GM23248 (cell line): ENCODE measurements around the gene SLC6A5. TPM values are rescaled to one million over a fixed set of nuclear protein-coding genes. Genes with fewer than 3 reads are reported as not detected.
A peak's percentile ranks its signal among the peaks of the same experiment; 100 is the strongest.

ENCODE experiments used
- DNase-seq: peaks from one replicate; pipeline ENCODE4 v3.0.0-alpha.2; 2015
- H2AFZ ChIP-seq: fragments of 200-600 bp; sonication (generic); 2 replicates; pipeline ENCODE4 v1.6.1; 2016; ENCODE audit warnings: antibody characterized with exemption
- H3F3A ChIP-seq: fragments of 200-600 bp; sonication (generic); 2 replicates; pipeline ENCODE4 v1.6.1; 2016; ENCODE audit warnings: mild to moderate bottlenecking, antibody characterized with exemption, mixed run types; ENCODE audit not compliant: insufficient read depth
- H3K27ac ChIP-seq: fragments of 200-600 bp; sonication (generic); 2 replicates; pipeline ENCODE4 v1.5.1; 2016; ENCODE audit warnings: mild to moderate bottlenecking
- H3K27me3 ChIP-seq: fragments of 200-600 bp; sonication (generic); replicated peaks from 2 replicates; pipeline ENCODE4 v1.6.1; 2016; ENCODE audit warnings: mild to moderate bottlenecking; ENCODE audit not compliant: insufficient read depth
- H3K36me3 ChIP-seq: fragments of 200-600 bp; sonication (generic); 2 replicates; pipeline ENCODE4 v1.6.1; 2016; ENCODE audit warnings: low read depth, mild to moderate bottlenecking
- H3K4me1 ChIP-seq: fragments of 200-600 bp; sonication (generic); 2 replicates; pipeline ENCODE4 v1.6.1; 2016; ENCODE audit warnings: mild to moderate bottlenecking; ENCODE audit not compliant: insufficient read depth
- H3K4me2 ChIP-seq: fragments of 200-600 bp; sonication (generic); one replicate; pipeline ENCODE4 v1.6.1; 2016; ENCODE audit warnings: mild to moderate bottlenecking; ENCODE audit not compliant: unreplicated experiment
- H3K4me3 ChIP-seq: fragments of 200-600 bp; sonication (generic); 2 replicates; pipeline ENCODE4 v1.5.1; 2016; ENCODE audit warnings: mild to moderate bottlenecking
- H3K79me2 ChIP-seq: fragments of 200-600 bp; sonication (generic); 2 replicates; pipeline ENCODE4 v1.6.1; 2016; ENCODE audit warnings: mild to moderate bottlenecking; ENCODE audit not compliant: insufficient read depth
- H3K9ac ChIP-seq: fragments of 200-600 bp; sonication (generic); 2 replicates; pipeline ENCODE4 v1.6.1; 2016; ENCODE audit warnings: mild to moderate bottlenecking
- H3K9me2 ChIP-seq: fragments of 200-600 bp; sonication (generic); 2 replicates; pipeline ENCODE4 v1.6.1; 2016; ENCODE audit warnings: mixed run types, mild to moderate bottlenecking, moderate library complexity; ENCODE audit not compliant: insufficient read depth
- H3K9me3 ChIP-seq: fragments of 200-600 bp; sonication (generic); one replicate; pipeline ENCODE4 v1.6.1; 2017; ENCODE audit warnings: low read depth
- H4K20me1 ChIP-seq: fragments of 200-600 bp; sonication (generic); 2 replicates; pipeline ENCODE4 v1.6.0; 2016; ENCODE audit not compliant: insufficient read depth
- EZH2 ChIP-seq: fragments of 200-600 bp; sonication (generic); IDR thresholded peaks from 2 replicates; pipeline ENCODE4 v1.6.1; 2018; ENCODE audit warnings: antibody characterized with exemption, mild to moderate bottlenecking; ENCODE audit not compliant: insufficient read depth, poor library complexity, severe bottlenecking
- EZH2phosphoT487 ChIP-seq: fragments of 200-600 bp; sonication (generic); IDR thresholded peaks from 2 replicates; pipeline ENCODE4 v1.6.1; 2018; ENCODE audit warnings: antibody characterized with exemption, moderate library complexity, mild to moderate bottlenecking, low read depth; ENCODE audit not compliant: insufficient read depth
- WGBS, 2 experiments: methylation state at CpG; one replicate each; pipeline ENCODE4 v1.1.6; 2015 to 2017; ENCODE audit warnings: low lambda C conversion rate in 2 of 2, low coverage in 1 of 2; ENCODE audit errors: missing lambda C conversion rate in 2 of 2; 5-methylcytosine and 5-hydroxymethylcytosine counted together
- in situ Hi-C: fragments of 300-500 bp; cut with MboI; formaldehyde crosslinking; loops from 2 replicates; pipeline ENCODE4 v1.15.0; 2020
- polyA plus RNA-seq: library from polyadenylated mRNA; unstranded; fragments of >200 nt; fragmentation: Nextera tagmentation; extraction: Ambion mirVana; gene quantifications from 2 replicates; pipeline ENCODE4 v1.2.1, GENCODE V29; 2016
- total RNA-seq: library from RNA; depleted of rRNA; stranded (reverse); fragments of >200 nt; shearing (Covaris generic); gene quantifications from 2 replicates; pipeline ENCODE4 v1.2.3, GENCODE V29; 2014

SLC6A5 gene
- total and polyA plus RNA-seq, 2 experiments from 2014 or later, result not detected

DNA sequence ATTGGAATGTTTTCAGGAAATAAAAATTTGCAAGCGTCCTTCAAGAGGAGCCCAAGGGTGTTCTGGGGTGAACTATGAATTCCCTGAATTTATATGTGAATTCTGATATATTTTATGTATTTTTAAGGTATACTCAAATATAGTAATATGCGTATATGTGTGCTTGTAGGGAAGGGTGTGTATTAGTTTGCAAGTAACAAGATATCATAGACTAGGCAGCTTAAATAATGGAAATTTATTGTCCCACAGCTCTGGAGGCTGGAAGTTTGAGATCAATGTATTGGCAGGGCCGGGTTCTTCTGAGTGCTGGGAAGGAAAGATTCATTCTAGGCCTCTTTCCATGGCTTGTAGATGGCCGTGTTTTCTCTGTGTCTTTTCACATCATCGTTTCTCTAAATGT is 16.2 kb upstream of the SLC6A5 start:
- H3K9me2 ChIP-seq, result no peaks in the 10 kb centered on the region
- no peak overlapping the region for H3K4me2 ChIP-seq
- no peak for DNase-seq
- TF ChIP-seq EZH2 (no peak), EZH2phosphoT487 (no peak)
- no peaks in the 10 kb centered on the region for H4K20me1 ChIP-seq
- H3K27ac ChIP-seq, result no peak overlapping the region
- WGBS, 2 experiments, result 18 to 21% methylated on average over 5 of the region's 5 CpGs
- H3K79me2 ChIP-seq, result no peaks in the 10 kb centered on the region
- H3K9me3 ChIP-seq, result no peaks in the 10 kb centered on the region
- in situ Hi-C loops, result no loop called here
- no peaks in the 10 kb centered on the region for H3K36me3 ChIP-seq
- no peak overlapping the region for H3K9ac ChIP-seq
- no peaks in the 10 kb centered on the region for H3K27me3 ChIP-seq
- H3F3A ChIP-seq, result no peaks in the 10 kb centered on the region
- no peak overlapping the region for H2AFZ ChIP-seq
- no peaks in the 10 kb centered on the region for H3K4me1 ChIP-seq
- H3K4me3 ChIP-seq, result no peak overlapping the region

- no peaks in the 10 kb centered on the region for H3K79me2 ChIP-seq
- H3K27me3 ChIP-seq, result no peaks in the 10 kb centered on the region
- no peak overlapping the region for H2AFZ ChIP-seq
- no peak overlapping the region for H3K4me3 ChIP-seq
- in situ Hi-C loops, result no loop called here
- H3K9me3 ChIP-seq, result no peaks in the 10 kb centered on the region
- peak; percentile 3 for DNase-seq
- TF ChIP-seq EZH2phosphoT487, result no peak
- TF ChIP-seq EZH2, result no peak
- H3K27ac ChIP-seq, result no peak overlapping the region
- H3K4me2 ChIP-seq, result no peak overlapping the region
- H3F3A ChIP-seq, result no peaks in the 10 kb centered on the region
- no peaks in the 10 kb centered on the region for H3K4me1 ChIP-seq
- no peak overlapping the region for H3K9ac ChIP-seq
- WGBS, 2 experiments, result 15 to 31% methylated on average over 4 of the region's 4 CpGs
- no peaks in the 10 kb centered on the region for H3K36me3 ChIP-seq
- H3K9me2 ChIP-seq, result no peaks in the 10 kb centered on the region
- no peaks in the 10 kb centered on the region for H4K20me1 ChIP-seq
Measured at GRCh38 chr11:20584093-20584774, 15.2 kb upstream of the SLC6A5 start.

- no peaks in the 10 kb centered on the region for H3K4me1 ChIP-seq
- H3K4me3 ChIP-seq, result no peak overlapping the region
- TF ChIP-seq EZH2 (no peak), EZH2phosphoT487 (no peak)
- H3F3A ChIP-seq, result no peaks in the 10 kb centered on the region
- WGBS, 2 experiments, result 39 to 60% methylated on average over 6 of the region's 6 CpGs
- no peaks in the 10 kb centered on the region for H4K20me1 ChIP-seq
- peaks cover 3% of the 10 kb centered on the region for H3K27me3 ChIP-seq
- H3K9me2 ChIP-seq, result no peaks in the 10 kb centered on the region
- in situ Hi-C loops, result no loop called here
- H2AFZ ChIP-seq, result no peak overlapping the region
- no peaks in the 10 kb centered on the region for H3K36me3 ChIP-seq
- H3K4me2 ChIP-seq, result no peak overlapping the region
- no peaks in the 10 kb centered on the region for H3K9me3 ChIP-seq
- no peak overlapping the region for H3K27ac ChIP-seq
- H3K9ac ChIP-seq, result no peak overlapping the region
- DNase-seq, result no peak
- no peaks in the 10 kb centered on the region for H3K79me2 ChIP-seq
Measured at GRCh38 chr11:20589796-20590195, 9.6 kb upstream of the SLC6A5 start.

GRCh38 chr11:20590381-20590780 is 9.0 kb upstream of the SLC6A5 start:
- H3K4me3 ChIP-seq, result no peak overlapping the region
- no peak for DNase-seq
- H3K9me3 ChIP-seq, result no peaks in the 10 kb centered on the region
- no peaks in the 10 kb centered on the region for H3K79me2 ChIP-seq
- H3K27me3 ChIP-seq, result peaks cover 8% of the 10 kb centered on the region
- H4K20me1 ChIP-seq, result no peaks in the 10 kb centered on the region
- 26 to 34% methylated on average over 3 of the region's 3 CpGs for WGBS, 2 experiments
- no peaks in the 10 kb centered on the region for H3K36me3 ChIP-seq
- no peaks in the 10 kb centered on the region for H3K4me1 ChIP-seq
- TF ChIP-seq EZH2, result no peak
- TF ChIP-seq EZH2phosphoT487, result no peak
- no peak overlapping the region for H3K27ac ChIP-seq
- H3K9me2 ChIP-seq, result no peaks in the 10 kb centered on the region
- in situ Hi-C loops, result no loop called here
- H3K9ac ChIP-seq, result no peak overlapping the region
- no peak overlapping the region for H2AFZ ChIP-seq
- no peak overlapping the region for H3K4me2 ChIP-seq
- H3F3A ChIP-seq, result no peaks in the 10 kb centered on the region
